HG03159 (cell line): Measurements from ENCODE around the gene HORMAD2.

Experiments used
- ATAC-seq: cut with Tn5 transposase; IDR thresholded peaks from one replicate; pipeline ENCODE4 v1.9.1; 2021; ENCODE audit warnings: mild to moderate bottlenecking, moderate library complexity; ENCODE audit not compliant: unreplicated experiment

HORMAD2 gene

GRCh38 chr22:30079952-30080533 is at the start of gene HORMAD2:
Gene HORMAD2, plus strand, starts transcription at chr22:30080464. Its CDS starts 13,489 bp downstream, at chr22:30093953.
- ATAC-seq: no peak

- no peak for ATAC-seq
Measured at GRCh38 chr22:30031328-30031727, 48.9 kb upstream of the HORMAD2 start.

GRCh38 chr22:30031764-30032455 is 48.4 kb upstream of the HORMAD2 start:
- no peak for ATAC-seq

GRCh38 chr22:30033137-30033536 is 47.1 kb upstream of the HORMAD2 start:
- no peak for ATAC-seq

- no peak for ATAC-seq
Measured at GRCh38 chr22:30033901-30034300, 46.4 kb upstream of the HORMAD2 start.

- no peak for ATAC-seq
Measured at GRCh38 chr22:30036656-30037055, 43.6 kb upstream of the HORMAD2 start.

GRCh38 chr22:30038219-30038618 is 42.0 kb upstream of the HORMAD2 start:
- no peak for ATAC-seq

- no peak for ATAC-seq
Measured at GRCh38 chr22:30040499-30041260, 39.6 kb upstream of the HORMAD2 start.

GRCh38 chr22:30041475-30041874 is 38.8 kb upstream of the HORMAD2 start:
- no peak for ATAC-seq

GRCh38 chr22:30041881-30042280 is 38.4 kb upstream of the HORMAD2 start:
- ATAC-seq: no peak

- no peak for ATAC-seq
Measured at GRCh38 chr22:30043161-30043560, 37.1 kb upstream of the HORMAD2 start.

- no peak for ATAC-seq
Measured at GRCh38 chr22:30044369-30044768, 35.9 kb upstream of the HORMAD2 start.

GRCh38 chr22:30044881-30045493 is 35.3 kb upstream of the HORMAD2 start:
- no peak for ATAC-seq

GRCh38 chr22:30045494-30045887 is 34.8 kb upstream of the HORMAD2 start:
- no peak for ATAC-seq

GRCh38 chr22:30045901-30046715 is 34.2 kb upstream of the HORMAD2 start:
- ATAC-seq: no peak

- ATAC-seq: no peak
Measured at GRCh38 chr22:30046716-30047363, 33.4 kb upstream of the HORMAD2 start.

GRCh38 chr22:30047364-30047738 is 32.9 kb upstream of the HORMAD2 start:
- ATAC-seq: no peak

GRCh38 chr22:30048681-30049080 is 31.6 kb upstream of the HORMAD2 start:
- no peak for ATAC-seq

GRCh38 chr22:30054067-30054763 is 26.0 kb upstream of the HORMAD2 start:
- no peak for ATAC-seq

- ATAC-seq: no peak
Measured at GRCh38 chr22:30054764-30055069, 25.5 kb upstream of the HORMAD2 start.
